Kidney glomerular epithelial cell (primary cell): Measurements from ENCODE around the gene CMIP.

ENCODE experiments used
- DNase-seq: peaks from one replicate; lab custom pipeline; 2025; lab: John Stamatoyannopoulos, UW

Gene CMIP

DNA sequence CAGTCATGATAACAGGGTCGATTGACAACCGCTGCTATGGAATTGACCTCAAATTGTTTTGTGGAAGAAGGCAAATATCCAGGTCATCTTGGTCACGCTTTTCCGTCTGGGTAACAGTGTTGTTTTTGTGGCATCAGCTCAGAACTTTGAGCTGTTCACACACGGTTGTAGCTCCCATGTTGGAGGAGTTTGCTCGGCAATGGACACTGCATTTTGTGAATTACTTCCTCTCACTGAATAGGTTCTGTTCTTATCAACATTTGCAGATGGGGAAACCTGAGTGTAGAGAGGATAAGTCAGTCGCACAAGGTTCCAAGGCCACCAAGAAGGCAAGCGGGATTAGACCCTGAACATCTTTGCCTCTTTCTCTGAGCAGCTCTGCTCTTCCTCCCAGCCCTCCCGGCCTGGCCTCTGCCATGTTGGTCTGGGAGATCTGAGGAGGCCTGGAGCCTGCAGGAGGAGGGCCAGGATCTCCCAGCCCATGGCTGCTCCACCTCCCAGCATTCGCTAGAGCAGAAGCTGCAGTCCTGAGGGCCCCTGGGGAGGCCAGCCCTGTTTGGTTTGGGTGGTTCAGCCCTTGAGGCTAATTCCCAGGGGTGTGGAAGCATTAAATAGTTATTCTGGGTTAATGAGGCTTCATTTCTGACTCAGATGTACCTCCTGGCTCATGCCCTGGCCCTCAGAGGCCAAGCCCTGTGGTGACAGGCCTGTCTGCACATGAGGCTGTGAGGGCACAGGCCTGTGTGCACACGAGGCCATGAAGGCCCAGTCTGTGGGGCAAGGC, 180.3 kb downstream of the CMIP start:
- DNase-seq = no peak

- DNase-seq = peak; percentile 62
These were observed 181.0 kb downstream of the CMIP start for GRCh38 chr16:81625544-81626153.

DNA sequence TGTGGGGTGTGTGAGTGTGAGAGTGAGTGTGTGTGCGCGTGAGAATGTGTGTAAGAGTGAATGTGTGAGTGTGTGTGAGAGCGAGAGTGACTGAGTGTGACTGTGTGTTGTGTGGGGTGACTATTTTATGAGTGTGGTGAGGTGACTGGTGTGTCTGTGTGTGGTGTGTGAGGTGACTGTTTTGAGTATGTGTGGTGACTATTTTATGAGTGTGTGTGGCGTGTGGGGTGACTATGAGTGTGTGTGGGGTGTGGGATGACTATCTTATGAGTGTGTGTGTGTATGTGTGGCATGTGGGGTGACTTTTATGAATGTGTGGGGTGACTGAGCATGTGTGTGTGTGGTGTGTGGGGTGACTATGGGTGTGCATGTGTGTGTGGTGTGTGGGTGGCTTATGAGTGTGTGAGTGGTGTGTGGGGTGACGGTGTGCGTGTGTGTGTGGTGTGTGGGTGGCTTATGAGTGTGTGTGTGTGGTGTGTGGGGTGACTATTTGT, 181.6 kb downstream of the CMIP start:
- peak; percentile 62 for DNase-seq

DNA sequence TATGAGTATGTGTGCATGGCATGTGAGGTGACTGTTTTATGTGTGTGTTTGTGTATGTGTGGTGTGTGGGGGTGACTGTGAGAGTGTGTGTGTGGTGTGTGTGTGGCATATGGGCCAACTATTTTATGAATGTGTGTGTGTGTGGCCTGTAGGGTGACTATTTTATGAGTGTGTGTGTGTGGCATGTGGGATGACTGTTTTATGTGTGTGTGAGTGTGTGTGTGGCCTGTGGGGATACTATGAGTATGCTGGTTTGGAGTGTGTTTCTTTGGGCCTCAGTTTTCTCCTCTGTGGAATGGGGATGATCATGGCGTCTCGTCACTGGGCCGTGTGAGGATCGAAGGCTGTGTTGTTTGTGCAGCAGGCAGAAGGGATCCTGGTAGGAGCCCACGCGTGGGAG, 182.4 kb downstream of the CMIP start:
- DNase-seq = peak; percentile 4

DNA sequence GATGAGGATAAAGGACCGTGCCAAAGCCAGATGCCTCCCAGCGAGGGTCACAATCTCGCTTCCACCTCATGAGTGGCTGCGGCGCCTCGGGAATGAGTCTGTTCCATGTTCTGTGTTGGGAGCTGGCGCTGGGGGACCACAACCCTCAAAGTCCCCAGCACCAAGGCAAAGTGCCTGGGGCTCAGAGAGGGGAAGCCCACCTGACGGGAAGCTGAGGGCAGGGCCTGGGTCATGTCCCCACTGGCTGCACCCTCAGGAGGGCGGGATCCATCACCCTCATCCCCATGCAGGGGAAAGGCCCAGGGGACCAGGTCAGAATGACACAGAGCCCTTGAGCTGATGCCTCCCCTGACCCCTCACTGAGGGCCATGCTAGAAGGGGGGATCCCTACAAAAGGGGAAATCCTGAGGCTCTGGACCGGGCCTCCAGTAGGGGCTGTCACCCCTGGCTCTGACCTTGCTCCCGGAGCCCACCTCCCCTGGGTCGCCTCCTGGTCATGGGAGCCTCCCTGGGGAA, 183.2 kb downstream of the CMIP start:
- no peak for DNase-seq

DNA sequence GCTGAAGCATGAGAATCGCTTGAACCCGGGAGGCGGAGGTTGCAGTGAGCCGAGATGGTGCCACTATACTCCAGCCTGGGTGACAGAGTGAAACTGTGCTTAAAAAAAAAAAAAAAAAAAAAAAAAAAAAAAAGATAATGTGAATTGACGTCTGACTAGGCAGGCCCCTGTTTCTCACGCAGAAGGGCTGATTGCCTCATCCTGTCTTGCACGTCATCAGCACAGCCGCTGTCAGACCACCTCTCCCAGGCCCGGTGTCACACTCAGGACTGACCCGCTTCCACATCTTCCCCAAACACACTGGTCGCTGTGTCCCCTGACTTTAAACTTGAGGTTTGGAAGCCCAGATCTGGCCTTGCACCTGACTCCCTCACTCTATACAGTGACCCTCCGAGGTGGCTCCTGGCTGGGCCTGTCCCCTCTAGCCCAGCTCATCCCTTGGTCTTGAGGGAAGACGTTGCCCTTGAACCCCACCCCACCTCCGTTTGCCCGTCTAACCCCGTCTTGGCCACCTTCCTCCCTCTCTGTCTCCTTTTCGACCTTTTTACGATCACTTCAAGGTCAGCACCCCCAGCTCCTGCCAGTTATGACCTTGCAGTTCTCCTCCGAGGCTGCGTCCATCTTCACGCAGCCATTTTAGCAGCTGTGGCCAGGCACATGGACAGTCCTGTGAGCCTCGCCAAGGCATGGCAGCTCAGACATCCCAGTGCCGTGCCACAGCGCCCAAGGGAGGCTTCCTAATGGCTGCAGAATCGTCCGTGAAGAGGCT, 184.6 kb downstream of the CMIP start:
- no peak for DNase-seq

- DNase-seq = no peak
These were observed 185.5 kb downstream of the CMIP start for GRCh38 chr16:81629896-81630634.

GRCh38 chr16:81630635-81631031, 186.0 kb downstream of the CMIP start:
- no peak for DNase-seq

DNA sequence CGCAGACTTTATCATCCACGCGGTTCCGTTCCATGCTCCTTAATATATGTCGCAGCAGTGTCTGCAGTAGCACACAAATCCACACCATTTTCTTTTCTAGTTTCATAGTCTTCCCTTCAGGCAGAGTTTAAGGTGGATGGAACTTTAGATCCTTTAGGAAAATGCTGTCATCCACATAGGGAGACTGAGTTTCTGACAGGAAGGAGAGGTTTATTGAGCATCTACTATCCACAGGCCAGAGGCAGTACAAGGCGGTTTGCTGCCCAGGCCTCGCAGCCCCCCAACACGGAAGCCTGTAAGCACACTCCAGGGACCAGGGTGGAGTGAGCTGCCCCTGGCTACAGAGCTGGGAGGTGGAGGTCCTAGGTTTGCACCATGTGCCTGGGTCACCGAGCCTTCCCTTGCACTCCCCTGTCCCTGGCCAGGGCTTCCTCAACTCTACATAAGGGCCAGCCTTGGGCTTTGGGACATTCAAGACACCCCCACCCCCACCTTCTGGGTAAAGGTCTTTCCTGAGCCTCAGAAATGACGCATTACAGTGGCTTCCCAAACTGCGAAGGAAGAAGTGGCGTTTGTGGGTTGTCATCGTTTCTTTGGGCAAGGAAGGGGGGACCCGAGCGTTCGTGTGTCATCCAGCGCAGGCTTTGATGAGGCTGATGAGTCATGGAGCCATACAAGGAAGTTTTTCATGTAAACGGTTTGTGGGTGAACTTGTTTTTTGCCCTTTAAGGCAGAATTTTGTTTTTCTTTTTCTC, 188.0 kb downstream of the CMIP start:
- DNase-seq = no peak

- DNase-seq = no peak
These were observed 188.6 kb downstream of the CMIP start for GRCh38 chr16:81633147-81633619.

DNA sequence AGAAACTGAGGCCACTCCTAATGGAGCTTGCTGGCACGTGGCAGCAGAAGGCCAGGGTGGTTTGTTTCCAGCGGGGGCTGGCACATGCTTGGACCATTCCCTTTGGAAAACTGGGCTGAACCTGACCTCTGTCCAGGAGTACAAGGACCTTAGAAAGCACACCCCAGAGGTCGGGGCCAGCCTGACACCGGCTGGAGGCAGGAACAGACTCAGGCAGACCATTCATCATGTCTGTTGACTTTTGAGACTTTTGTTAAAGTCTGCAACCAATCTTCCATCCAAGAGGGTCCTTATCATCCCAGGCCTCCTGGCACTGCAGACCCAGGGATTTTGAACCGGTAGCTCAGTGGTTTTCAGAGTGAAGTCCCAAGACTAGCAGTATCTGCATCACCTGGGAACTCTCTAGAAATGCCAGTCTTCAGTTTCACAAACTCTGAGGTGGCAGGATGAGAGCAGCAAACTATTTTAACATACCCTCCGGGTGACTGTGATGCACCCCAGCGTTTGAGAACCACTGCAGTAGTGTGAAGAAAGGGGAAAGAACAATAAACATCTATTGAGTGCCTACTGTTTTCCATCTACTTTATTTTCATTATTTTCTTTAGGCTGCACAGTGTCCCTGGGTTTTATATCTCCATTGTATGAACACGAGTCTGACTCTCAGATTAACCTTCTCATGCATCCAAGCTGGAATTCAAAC, 189.2 kb downstream of the CMIP start:
- DNase-seq = no peak

DNA sequence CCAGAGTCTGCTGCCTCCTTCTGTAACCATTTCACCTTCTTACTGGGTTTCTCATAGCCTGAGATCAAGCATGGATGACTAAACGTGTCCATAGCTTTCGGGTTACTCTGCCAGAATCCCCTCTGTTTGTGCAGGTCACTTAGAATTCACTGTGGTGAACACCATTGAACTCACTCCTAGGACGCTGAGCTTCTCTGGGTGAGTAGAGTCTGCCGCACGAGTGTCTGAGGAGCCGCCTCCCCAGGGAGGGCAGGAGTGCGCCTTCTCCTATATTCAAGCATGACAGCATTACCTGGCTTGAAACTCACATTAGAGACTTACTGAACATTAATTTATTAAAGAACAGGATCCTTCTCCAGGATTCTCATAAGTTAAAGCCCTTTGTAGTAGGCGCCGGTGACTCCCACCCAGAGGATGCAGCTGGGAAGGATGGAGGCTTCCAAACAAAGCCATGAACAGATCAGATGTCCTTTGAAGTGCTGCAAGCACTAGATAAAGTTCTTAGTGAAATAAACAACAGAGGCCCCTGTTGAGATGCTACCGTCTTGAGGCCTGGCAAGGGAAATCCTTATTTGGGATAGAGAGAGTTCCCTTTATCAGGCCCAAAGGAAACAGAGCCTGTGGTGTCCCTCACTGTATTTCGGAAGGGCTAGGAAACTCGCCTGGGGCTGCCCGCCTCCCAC, 189.9 kb downstream of the CMIP start:
- DNase-seq = no peak

GRCh38 chr16:81635063-81635937, 190.7 kb downstream of the CMIP start:
- DNase-seq = no peak

GRCh38 chr16:81636298-81636993, 191.8 kb downstream of the CMIP start:
- DNase-seq = no peak

- DNase-seq = no peak
These were observed 193.0 kb downstream of the CMIP start for GRCh38 chr16:81637336-81638235.

DNA sequence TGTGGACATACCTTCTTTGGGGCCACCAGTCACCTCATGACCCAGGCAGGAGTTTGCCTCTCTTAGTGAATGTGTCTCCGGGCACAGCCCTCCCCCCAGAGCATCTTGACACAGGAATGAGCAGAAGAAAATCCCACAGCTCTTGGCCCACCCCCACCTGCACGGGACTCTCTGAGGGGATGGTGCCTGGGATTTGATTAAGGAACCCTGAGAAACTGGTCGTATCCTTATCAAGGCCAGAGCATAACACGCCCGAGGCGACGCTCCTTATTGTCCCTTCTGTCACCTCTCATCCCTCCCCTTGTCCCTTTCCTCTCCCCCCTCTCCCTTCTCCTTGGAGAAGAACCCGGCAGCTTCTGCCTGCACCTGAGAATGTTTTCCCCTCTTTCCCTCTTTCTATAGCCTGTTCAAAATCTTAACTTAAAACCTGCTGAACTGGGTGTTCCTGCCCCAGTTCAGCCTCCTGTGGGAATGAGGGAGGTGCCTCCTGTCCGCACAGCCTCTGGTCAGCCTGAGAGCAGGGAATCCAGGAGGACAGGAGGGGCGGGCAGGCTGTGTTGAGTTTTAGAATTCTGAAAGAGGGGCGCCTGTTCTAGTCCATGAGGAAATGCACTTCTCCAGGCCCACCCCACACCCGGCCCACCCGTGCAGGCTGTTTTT, 193.8 kb downstream of the CMIP start:
- DNase-seq = no peak

DNA sequence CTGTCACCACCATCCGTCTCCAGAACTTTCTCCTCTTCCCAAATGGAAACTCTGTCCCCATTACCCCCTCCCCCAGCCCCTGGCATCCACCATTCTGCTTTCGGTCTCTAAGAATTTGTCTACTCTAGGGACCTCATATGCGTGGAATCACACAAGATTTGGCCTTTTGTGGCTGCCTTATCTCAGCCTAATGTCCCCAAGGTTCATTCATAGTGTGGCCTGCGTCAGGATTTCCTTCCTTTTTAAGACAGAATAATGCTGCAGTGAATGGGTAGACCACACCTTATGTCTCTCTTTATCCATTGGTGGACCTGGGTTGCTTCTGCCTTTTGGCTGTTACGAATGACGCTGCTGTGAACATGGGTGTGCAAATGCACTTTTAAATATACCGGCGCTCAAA, 194.7 kb downstream of the CMIP start:
- DNase-seq = no peak
